Measurements from ENCODE around the gene KANSL1.

- TF ChIP-seq REST (IDR thresholded peaks at IDR 0.05; ENCODE audit: insufficient read depth in 1 of 2, low read depth in 2 of 2, low read length in 2 of 2) (no peak), POLR2AphosphoS5 (IDR thresholded peaks at IDR 0.05; ENCODE audit: low read depth, low read length) (no peak), TAF1 (IDR thresholded peaks at IDR 0.05; ENCODE audit: borderline replicate concordance, insufficient read depth, low read length) (no peak), SIN3A (IDR thresholded peaks at IDR 0.05; ENCODE audit: borderline replicate concordance, insufficient read depth, low read length) (no peak), FOXP2 (optimal IDR thresholded peaks at IDR 0.05; ENCODE audit: borderline replicate concordance, extremely low read depth, extremely low read length, insufficient read depth) (no peak)
Measured at GRCh38 chr17:46009681-46010596, 183.3 kb downstream of the KANSL1 start.
